ENCODE results near the gene TSPAN31. TPM values are rescaled to one million over a fixed set of nuclear protein-coding genes. Genes with fewer than 3 reads are reported as not detected.

TSPAN31 gene
- total RNA-seq, 2 donors from 2014 or later, result 21.7 to 27.8 TPM

- Mint-ChIP-seq H3K36me3 (ENCODE audit: low read depth) (no peaks in the 10 kb centered on the region), H3K4me3 (no peak overlapping the region), H3K4me1 (peaks cover 4% of the 10 kb centered on the region), H3K27me3 (ENCODE audit: insufficient read depth) (peaks cover 100% of the 10 kb centered on the region), H3K9me3 (no peaks in the 10 kb centered on the region), H3K27ac (no peak overlapping the region)
- H3K27ac ChIP-seq (ENCODE audit: low read depth, low read length), result no peak overlapping the region
- peaks cover 100% of the 10 kb centered on the region for H3K27me3 ChIP-seq (ENCODE audit: control insufficient read depth, insufficient read depth, low read length, poor library complexity, severe bottlenecking)
- H3K4me1 ChIP-seq (ENCODE audit: control insufficient read depth, insufficient read depth, low read length), result no peaks in the 10 kb centered on the region
- TF ChIP-seq, protein P1, sequence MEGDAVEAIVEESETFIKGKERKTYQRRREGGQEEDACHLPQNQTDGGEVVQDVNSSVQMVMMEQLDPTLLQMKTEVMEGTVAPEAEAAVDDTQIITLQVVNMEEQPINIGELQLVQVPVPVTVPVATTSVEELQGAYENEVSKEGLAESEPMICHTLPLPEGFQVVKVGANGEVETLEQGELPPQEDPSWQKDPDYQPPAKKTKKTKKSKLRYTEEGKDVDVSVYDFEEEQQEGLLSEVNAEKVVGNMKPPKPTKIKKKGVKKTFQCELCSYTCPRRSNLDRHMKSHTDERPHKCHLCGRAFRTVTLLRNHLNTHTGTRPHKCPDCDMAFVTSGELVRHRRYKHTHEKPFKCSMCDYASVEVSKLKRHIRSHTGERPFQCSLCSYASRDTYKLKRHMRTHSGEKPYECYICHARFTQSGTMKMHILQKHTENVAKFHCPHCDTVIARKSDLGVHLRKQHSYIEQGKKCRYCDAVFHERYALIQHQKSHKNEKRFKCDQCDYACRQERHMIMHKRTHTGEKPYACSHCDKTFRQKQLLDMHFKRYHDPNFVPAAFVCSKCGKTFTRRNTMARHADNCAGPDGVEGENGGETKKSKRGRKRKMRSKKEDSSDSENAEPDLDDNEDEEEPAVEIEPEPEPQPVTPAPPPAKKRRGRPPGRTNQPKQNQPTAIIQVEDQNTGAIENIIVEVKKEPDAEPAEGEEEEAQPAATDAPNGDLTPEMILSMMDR (conservative IDR thresholded peaks at IDR 0.05), result no peak
- H3K9me3 ChIP-seq (ENCODE audit: control insufficient read depth, low read length), result no peaks in the 10 kb centered on the region
- no peaks in the 10 kb centered on the region for H3K36me3 ChIP-seq (ENCODE audit: control insufficient read depth, insufficient read depth, low read length)
- 81 to 86% methylated on average over 14 to 19 of the region's 19 CpGs for WGBS, 2 experiments (ENCODE audit: insufficient coverage in 1 of 2, insufficient read length in 1 of 2)
- no peak overlapping the region for H3K9ac ChIP-seq (ENCODE audit: extremely low read depth, low read length, poor library complexity, severe bottlenecking)
- DNase-seq, result peak; percentile 24
- no peak overlapping the region for H3K4me3 ChIP-seq (ENCODE audit: low read length)
Observed at GRCh38 chr12:57731411-57732080, 13.3 kb upstream of the TSPAN31 start.

DNA sequence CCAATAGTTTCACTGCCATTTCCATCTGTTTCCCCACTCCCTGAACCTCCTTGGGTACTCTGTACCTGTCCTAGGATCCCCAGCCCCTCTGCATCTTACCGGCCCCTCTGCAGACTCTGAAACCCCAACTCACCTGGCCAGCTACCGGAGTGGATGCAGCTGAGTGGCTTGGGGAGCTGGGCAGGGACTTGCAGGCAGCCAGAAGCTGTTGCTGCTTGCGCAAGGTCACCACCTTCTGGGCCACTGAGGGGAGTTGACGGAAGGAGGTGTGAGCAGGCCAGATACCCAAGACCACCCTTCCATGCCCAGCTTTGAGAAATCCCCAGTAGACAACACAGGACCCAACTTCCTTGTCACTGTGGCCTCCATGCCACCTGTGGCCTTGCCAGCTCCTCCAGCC, 12.6 kb upstream of the TSPAN31 start:
- TF ChIP-seq, protein P1 (conservative IDR thresholded peaks at IDR 0.05), result no peak
- H3K4me3 ChIP-seq (ENCODE audit: low read length), result no peak overlapping the region
- Mint-ChIP-seq H3K27me3 (ENCODE audit: insufficient read depth) (peaks cover 100% of the 10 kb centered on the region), H3K4me3 (no peak overlapping the region), H3K27ac (no peak overlapping the region), H3K36me3 (ENCODE audit: low read depth) (no peaks in the 10 kb centered on the region), H3K9me3 (no peaks in the 10 kb centered on the region), H3K4me1 (peaks cover 7% of the 10 kb centered on the region)
- no peak overlapping the region for H3K9ac ChIP-seq (ENCODE audit: extremely low read depth, low read length, poor library complexity, severe bottlenecking)
- H3K27ac ChIP-seq (ENCODE audit: low read depth, low read length), result no peak overlapping the region
- no peaks in the 10 kb centered on the region for H3K9me3 ChIP-seq (ENCODE audit: control insufficient read depth, low read length)
- WGBS, 2 experiments (ENCODE audit: insufficient coverage in 1 of 2, insufficient read length in 1 of 2), result 60 to 71% methylated on average over 1 to 4 of the region's 4 CpGs
- H3K27me3 ChIP-seq (ENCODE audit: control insufficient read depth, insufficient read depth, low read length, poor library complexity, severe bottlenecking), result peaks cover 100% of the 10 kb centered on the region
- no peak for DNase-seq
- no peaks in the 10 kb centered on the region for H3K4me1 ChIP-seq (ENCODE audit: control insufficient read depth, insufficient read depth, low read length)
- no peaks in the 10 kb centered on the region for H3K36me3 ChIP-seq (ENCODE audit: control insufficient read depth, insufficient read depth, low read length)

DNA sequence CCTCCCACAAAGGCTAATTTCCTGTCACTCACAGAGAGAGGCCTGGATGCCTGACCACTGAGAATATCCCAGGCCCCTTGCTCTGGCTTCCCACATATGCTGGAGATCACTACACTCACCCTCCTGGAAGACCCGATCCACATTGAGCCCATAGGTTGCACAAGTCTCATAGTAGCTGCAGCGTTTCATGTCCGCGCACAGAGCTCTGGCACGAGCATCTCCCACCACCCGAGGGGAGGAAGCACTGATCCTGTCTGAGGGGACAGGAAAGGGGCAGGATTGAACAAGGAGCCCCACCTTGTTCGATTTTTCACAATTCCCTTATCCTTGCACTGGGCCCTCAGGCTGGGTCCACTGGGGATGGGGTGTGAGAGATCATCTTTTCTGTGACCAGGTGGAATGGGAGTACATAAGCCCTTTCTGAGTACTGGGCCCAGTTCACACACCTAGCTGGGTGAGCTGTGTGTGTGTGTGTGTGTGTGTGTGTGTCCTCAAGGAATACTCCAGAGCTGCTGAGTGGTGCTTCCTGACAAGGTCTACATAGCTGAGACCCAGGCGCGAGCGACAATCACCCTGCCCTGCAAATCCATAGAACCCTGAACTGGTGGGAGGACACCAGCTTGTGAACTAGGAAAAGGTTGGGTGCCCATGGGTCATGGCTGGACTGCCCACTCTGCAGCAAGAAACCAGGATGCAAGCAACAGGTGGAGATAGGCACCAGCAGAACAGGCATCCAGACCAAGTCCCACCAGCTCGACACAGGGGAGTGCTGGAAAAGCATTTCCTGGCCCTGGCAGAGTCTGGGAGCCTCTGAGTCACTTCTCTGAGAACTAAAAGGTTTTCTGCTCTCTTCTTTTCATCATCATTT, 11.9 kb upstream of the TSPAN31 start:
- peaks cover 98% of the 10 kb centered on the region for H3K27me3 Mint-ChIP-seq (ENCODE audit: insufficient read depth)
- TF ChIP-seq, protein P1 (conservative IDR thresholded peaks at IDR 0.05), result no peak
- no peak overlapping the region for H3K4me3 Mint-ChIP-seq
- no peak overlapping the region for H3K27ac Mint-ChIP-seq
- Histone ChIP-seq H3K27me3 (ENCODE audit: control insufficient read depth, insufficient read depth, low read length, poor library complexity, severe bottlenecking) (peaks cover 100% of the 10 kb centered on the region), H3K27ac (ENCODE audit: low read depth, low read length) (no peak overlapping the region), H3K9me3 (ENCODE audit: control insufficient read depth, low read length) (no peaks in the 10 kb centered on the region), H3K36me3 (ENCODE audit: control insufficient read depth, insufficient read depth, low read length) (no peaks in the 10 kb centered on the region), H3K9ac (ENCODE audit: extremely low read depth, low read length, poor library complexity, severe bottlenecking) (no peak overlapping the region), H3K4me1 (ENCODE audit: control insufficient read depth, insufficient read depth, low read length) (no peaks in the 10 kb centered on the region), H3K4me3 (ENCODE audit: low read length) (no peak overlapping the region)
- peaks cover 6% of the 10 kb centered on the region for H3K4me1 Mint-ChIP-seq
- H3K9me3 Mint-ChIP-seq, result no peaks in the 10 kb centered on the region
- WGBS, 2 experiments (ENCODE audit: insufficient coverage in 1 of 2, insufficient read length in 1 of 2), result 85 to 86% methylated on average over 10 to 11 of the region's 11 CpGs
- H3K36me3 Mint-ChIP-seq (ENCODE audit: low read depth), result no peaks in the 10 kb centered on the region
- DNase-seq, result no peak

Measured in endodermal cell (in vitro differentiated cells).